Body of pancreas (tissue), 4 donors: ENCODE results near the gene CFAP54. TPM values are rescaled to one million over a fixed set of nuclear protein-coding genes. Genes with fewer than 3 reads are reported as not detected.

Experiments used
- ATAC-seq: fragments of 150-250 bp; one replicate; pipeline ENCODE4 v1.9.1; 2016
- DNase-seq, 4 donors: peaks; one replicate each; pipeline ENCODE4 v3.0.0-alpha.2; 2019
- H3K27ac ChIP-seq, 4 donors: fragments of 200-600 bp; sonication (generic); 1 replicate in 3 of 4; 2 replicates in 1 of 4; pipeline versions ENCODE4 v1.5.1 to v1.6.1; 2016 to 2019; ENCODE audit warnings: mild to moderate bottlenecking in 1 of 4, mixed read lengths in 1 of 4, moderate library complexity in 1 of 4
- H3K27me3 ChIP-seq, 2 donors: fragments of 200-600 bp; sonication (generic); one replicate each; pipeline ENCODE4 v1.6.0; 2016; ENCODE audit warnings: mild to moderate bottlenecking in 1 of 2
- H3K36me3 ChIP-seq, 2 donors: fragments of 200-600 bp; sonication (generic); replicated peaks in 1 of 2; 2 replicates each; pipeline ENCODE4 v1.5.1; 2016; ENCODE audit warnings: low read depth in 2 of 2; ENCODE audit not compliant: insufficient read depth in 1 of 2
- H3K4me1 ChIP-seq: fragments of 200-600 bp; sonication (generic); one replicate; pipeline ENCODE4 v1.6.0; 2016
- H3K4me3 ChIP-seq, 2 donors: fragments of 200-600 bp; sonication (generic); 1 replicate in 1 of 2; 2 replicates in 1 of 2; pipeline ENCODE4 v1.5.1; 2016 to 2019
- H3K9me3 ChIP-seq, 3 donors: fragments of 200-600 bp; sonication (generic); 1 replicate in 2 of 3; 2 replicates in 1 of 3; pipeline ENCODE4 v1.5.1; 2016
- POLR2A ChIP-seq, 3 donors: fragments of 450-650 bp; IDR thresholded peaks; one replicate each; pipeline ENCODE4 v1.6.1; 2016; ENCODE audit warnings: antibody characterized with exemption in 3 of 3, mild to moderate bottlenecking in 2 of 3
- WGBS, 2 donors: methylation state at CpG; one replicate each; pipeline ENCODE4 v1.1.5; 2017; 5-methylcytosine and 5-hydroxymethylcytosine counted together
- intact Hi-C: fragments of 100-400 bp; cut with DNase I; formaldehyde crosslinking; loops from one replicate; pipeline ENCODE4 v1.15.1; 2023
- total RNA-seq, 2 donors: library from RNA; depleted of rRNA; stranded (reverse); fragments of >200 nt; gene quantifications; one replicate each; pipeline ENCODE4 v1.1.0, GENCODE V29; 2016
- TF ChIP-seq, protein P1 (sequence below), 7 experiments: fragments of 450-650 bp in 4 of 7; fragments of 200-600 bp in 3 of 7; sonication (generic) in 3 of 7; IDR thresholded peaks; one replicate each; pipeline ENCODE4 v1.5.1; 2016 to 2019; ENCODE audit warnings: antibody characterized with exemption in 7 of 7

The CFAP54 gene
- total RNA-seq, 2 donors from 2014 or later = 0.52 TPM; not detected in 1

DNA sequence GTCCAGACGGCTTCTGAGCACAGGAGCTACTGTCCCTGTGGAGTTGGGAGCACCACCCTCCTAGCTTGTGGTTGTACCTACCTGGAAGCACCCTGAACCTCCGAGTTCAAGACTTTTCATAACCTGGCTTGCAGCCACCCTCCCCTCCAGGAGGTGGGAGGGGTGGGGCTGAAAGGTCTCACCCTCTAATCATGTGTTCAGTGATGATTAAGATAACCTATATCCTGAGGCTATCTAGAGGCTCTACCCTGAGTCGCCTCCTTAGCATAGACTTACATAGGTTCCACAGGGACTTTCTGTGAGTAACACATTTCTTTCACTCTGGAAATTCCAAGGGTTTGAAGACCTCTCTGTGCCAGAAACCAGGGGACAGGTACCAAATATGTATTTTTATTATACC, 146.5 kb downstream of the CFAP54 start:
- no peaks in the 10 kb centered on the region for H3K27me3 ChIP-seq
- TF ChIP-seq, protein P1, sequence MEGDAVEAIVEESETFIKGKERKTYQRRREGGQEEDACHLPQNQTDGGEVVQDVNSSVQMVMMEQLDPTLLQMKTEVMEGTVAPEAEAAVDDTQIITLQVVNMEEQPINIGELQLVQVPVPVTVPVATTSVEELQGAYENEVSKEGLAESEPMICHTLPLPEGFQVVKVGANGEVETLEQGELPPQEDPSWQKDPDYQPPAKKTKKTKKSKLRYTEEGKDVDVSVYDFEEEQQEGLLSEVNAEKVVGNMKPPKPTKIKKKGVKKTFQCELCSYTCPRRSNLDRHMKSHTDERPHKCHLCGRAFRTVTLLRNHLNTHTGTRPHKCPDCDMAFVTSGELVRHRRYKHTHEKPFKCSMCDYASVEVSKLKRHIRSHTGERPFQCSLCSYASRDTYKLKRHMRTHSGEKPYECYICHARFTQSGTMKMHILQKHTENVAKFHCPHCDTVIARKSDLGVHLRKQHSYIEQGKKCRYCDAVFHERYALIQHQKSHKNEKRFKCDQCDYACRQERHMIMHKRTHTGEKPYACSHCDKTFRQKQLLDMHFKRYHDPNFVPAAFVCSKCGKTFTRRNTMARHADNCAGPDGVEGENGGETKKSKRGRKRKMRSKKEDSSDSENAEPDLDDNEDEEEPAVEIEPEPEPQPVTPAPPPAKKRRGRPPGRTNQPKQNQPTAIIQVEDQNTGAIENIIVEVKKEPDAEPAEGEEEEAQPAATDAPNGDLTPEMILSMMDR (IDR thresholded peaks at IDR 0.05) = no peak
- no peak for TF ChIP-seq POLR2A (IDR thresholded peaks at IDR 0.05)

DNA sequence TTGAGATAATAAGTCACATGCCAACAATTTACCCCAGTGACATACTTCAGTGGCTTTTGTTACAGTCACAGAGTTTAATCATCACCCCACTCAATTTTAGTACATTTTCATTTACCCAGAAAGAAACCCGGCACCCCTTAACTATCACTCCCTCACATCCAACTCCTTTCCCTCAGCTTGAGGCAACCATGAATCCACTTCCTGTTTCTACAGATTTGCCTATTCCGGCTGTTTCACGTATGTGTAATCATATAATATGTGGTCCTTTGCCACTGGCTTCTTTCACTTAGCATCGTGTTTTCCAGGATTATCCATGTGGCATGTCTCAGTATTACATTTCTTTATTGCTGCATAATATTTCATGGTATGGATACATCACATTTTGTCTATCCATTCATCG, 147.5 kb downstream of the CFAP54 start:
- ATAC-seq (no peak), DNase-seq (no peak)
- Histone ChIP-seq H3K36me3 (no peaks in the 10 kb centered on the region), H3K4me3 (no peak overlapping the region), H3K27ac (no peak overlapping the region), H3K9me3 (no peaks in the 10 kb centered on the region), H3K27me3 (no peaks in the 10 kb centered on the region), H3K4me1 (no peaks in the 10 kb centered on the region)
- TF ChIP-seq, protein P1 (IDR thresholded peaks at IDR 0.05) = no peak
- no peak for TF ChIP-seq POLR2A (IDR thresholded peaks at IDR 0.05)
- 73 to 86% methylated on average over 5 of the region's 5 CpGs for WGBS, 2 donors
- intact Hi-C loops = no loop called here

More for the DNA sequence above, 146.5 kb downstream of the CFAP54 start:
- H3K4me3 ChIP-seq = no peak overlapping the region
- WGBS, 2 donors = 76 to 78% methylated on average over 3 of the region's 3 CpGs
- DNase-seq (no peak), ATAC-seq (no peak)
- H3K27ac ChIP-seq = no peak overlapping the region
- H3K4me1 ChIP-seq = no peaks in the 10 kb centered on the region
- H3K9me3 ChIP-seq = no peaks in the 10 kb centered on the region
- intact Hi-C loops = no loop called here
- H3K36me3 ChIP-seq = no peaks in the 10 kb centered on the region

DNA sequence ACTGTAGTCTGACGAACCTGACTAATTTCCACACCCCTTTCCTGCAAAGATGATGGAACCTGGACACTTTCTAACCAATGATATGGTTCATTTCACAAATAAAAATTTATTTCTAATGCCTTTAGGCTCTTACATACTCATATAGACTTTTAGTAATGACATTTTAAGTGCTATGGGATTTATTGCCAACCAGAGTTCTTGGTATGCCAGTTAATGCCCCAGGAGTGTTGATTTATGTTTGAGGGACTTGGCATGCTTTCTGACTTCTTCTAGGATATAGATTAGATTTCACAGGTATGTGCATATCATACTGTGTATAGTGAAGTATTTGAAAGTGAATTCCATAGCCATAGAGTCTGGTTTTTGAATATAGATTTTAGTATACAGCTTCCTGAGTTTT, 159.5 kb downstream of the CFAP54 start:
- DNase-seq = no peak
- Histone ChIP-seq H3K9me3 (no peaks in the 10 kb centered on the region), H3K27ac (no peak overlapping the region), H3K36me3 (no peaks in the 10 kb centered on the region), H3K27me3 (no peaks in the 10 kb centered on the region), H3K4me3 (no peak overlapping the region), H3K4me1 (no peaks in the 10 kb centered on the region)
- 33 to 50% methylated on average over 1 of the region's 1 CpG for WGBS, 2 donors
- no peak for ATAC-seq
- intact Hi-C loops = no loop called here
- TF ChIP-seq POLR2A (IDR thresholded peaks at IDR 0.05) = no peak
- TF ChIP-seq, protein P1 (IDR thresholded peaks at IDR 0.05) = no peak

DNA sequence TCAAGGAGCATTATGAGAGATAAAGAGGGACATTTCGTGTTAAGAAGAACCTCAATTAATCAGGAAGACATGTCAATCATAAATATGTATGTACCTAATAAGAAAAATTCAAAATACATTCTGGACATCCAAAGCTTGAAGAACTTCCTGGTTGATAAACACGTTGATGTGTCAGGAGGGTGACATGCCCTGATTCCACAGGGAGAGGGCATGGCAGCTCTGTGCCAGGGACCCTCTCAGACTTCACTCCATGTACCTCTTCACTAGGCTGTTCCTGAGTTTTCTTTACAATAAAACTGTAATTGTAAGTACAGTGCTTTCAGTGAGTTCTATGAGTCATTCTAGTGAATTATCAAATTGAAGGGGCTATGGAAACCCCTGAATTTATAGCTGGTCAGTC, 163.5 kb downstream of the CFAP54 start:
- Histone ChIP-seq H3K27ac (no peak overlapping the region), H3K4me1 (no peaks in the 10 kb centered on the region), H3K9me3 (no peaks in the 10 kb centered on the region), H3K27me3 (no peaks in the 10 kb centered on the region), H3K4me3 (no peak overlapping the region), H3K36me3 (no peaks in the 10 kb centered on the region)
- intact Hi-C loops = no loop called here
- no peak for TF ChIP-seq POLR2A (IDR thresholded peaks at IDR 0.05)
- TF ChIP-seq, protein P1 (IDR thresholded peaks at IDR 0.05) = no peak
- ATAC-seq (no peak), DNase-seq (no peak)
- 17 to 28% methylated on average over 2 of the region's 2 CpGs for WGBS, 2 donors

DNA sequence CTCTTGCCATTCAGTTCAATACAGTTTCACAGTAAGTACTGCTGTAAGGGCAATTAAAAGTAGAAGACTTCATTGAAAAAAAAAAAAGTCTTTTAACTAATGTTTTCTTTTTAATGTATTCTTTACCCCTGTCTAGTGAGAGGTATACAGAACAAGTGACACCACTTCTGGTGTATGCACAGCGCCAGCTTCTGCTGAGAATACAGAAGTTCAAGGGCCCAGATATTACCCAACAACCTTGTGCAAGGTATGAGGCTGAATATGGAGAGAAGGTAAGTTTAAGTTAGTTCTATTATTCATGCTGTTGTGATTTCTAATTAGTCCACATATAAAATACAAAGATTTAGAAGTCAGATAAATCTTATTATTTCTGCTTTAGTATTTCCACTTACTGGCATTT, 168.7 kb downstream of the CFAP54 start:
- H3K4me1 ChIP-seq = no peaks in the 10 kb centered on the region
- intact Hi-C loops = no loop called here
- H3K27me3 ChIP-seq = no peaks in the 10 kb centered on the region
- no peak overlapping the region for H3K4me3 ChIP-seq
- no peak for ATAC-seq
- H3K9me3 ChIP-seq = no peaks in the 10 kb centered on the region
- no peak for DNase-seq
- WGBS, 2 donors = 63 to 78% methylated on average over 1 of the region's 1 CpG
- no peak for TF ChIP-seq POLR2A (IDR thresholded peaks at IDR 0.05)
- TF ChIP-seq, protein P1 (IDR thresholded peaks at IDR 0.05) = no peak
- H3K27ac ChIP-seq = no peak overlapping the region
- no peaks in the 10 kb centered on the region for H3K36me3 ChIP-seq
